Measurements from ENCODE around the gene PFKFB3. TPM values are rescaled to one million over a fixed set of nuclear protein-coding genes. Genes with fewer than 3 reads are reported as not detected.

PFKFB3 gene
- total and polyA plus RNA-seq, 9 of the 15 experiments (the other 6 are each of a cell fraction or from before 2014, with no cell fraction given), result 0.46 to 21.6 (median 7.8) TPM

- peak overlapping the region; percentile 52; the same call in 1 of the 2 replicates for H3K4me2 ChIP-seq (ENCODE audit: insufficient read depth, low read length)
- in situ Hi-C loops (cut with MboI) (loop anchor here (5.0 kb wide), 1 partner anchor 191 kb away; no protein-coding TSS in a partner anchor), intact Hi-C loops (cut with micrococcal nuclease) (no loop called here)
- H3K79me2 ChIP-seq (ENCODE audit: control insufficient read depth, insufficient read depth, low read length), result peaks cover 9% of the 10 kb centered on the region
- H3K27me3 ChIP-seq (ENCODE audit: control insufficient read depth in 2 of 2, insufficient read depth in 2 of 2, low read length in 2 of 2), result no peaks in the 10 kb centered on the region
- no TSS peak for BruUV-seq (replicated peaks)
- H3K4me3 ChIP-seq, result 0 out of 2 replicates have a peak overlapping the region, but pooled peaks have one; percentile 9
- 0 out of 4 replicates have a peak overlapping the region, but pooled peaks of 1 of the 2 experiments have one; percentile 0 for H3K9ac ChIP-seq (ENCODE audit: insufficient read depth in 1 of 2, low read depth in 2 of 2, low read length in 2 of 2)
- H2AFZ ChIP-seq (ENCODE audit: low read depth, low read length), result no peak overlapping the region; the same call in 1 of the 2 replicates
- H3K9me1 ChIP-seq (ENCODE audit: control insufficient read depth, insufficient read depth, low read length), result no peaks in the 10 kb centered on the region
- ATAC-seq, result no peak
- peak in 3 of 4 experiments; percentile 28 to 31 (median 30) for DNase-seq (ENCODE audit: extremely low read depth in 1 of 4, low spot score in 3 of 4)
- POLR2A ChIA-PET, result no interaction called here
- CTCF ChIA-PET (ENCODE audit: low intra/inter-chr PET ratio), result no interaction called here
- H3K27ac ChIP-seq (ENCODE audit: extremely low read depth, low read depth, low read length), result no peak overlapping the region
- H3K36me3 ChIP-seq (ENCODE audit: control insufficient read depth, insufficient read depth, low read length), result no peaks in the 10 kb centered on the region
- peak; percentile 63 for FAIRE-seq
- peaks cover 19% of the 10 kb centered on the region for H4K20me1 ChIP-seq (replicated peaks; ENCODE audit: control insufficient read depth, insufficient read depth, low read length)
- WGBS (ENCODE audit: insufficient coverage, low coverage, missing lambda C conversion rate), result 44% methylated on average over 37 of the region's 59 CpGs
- peaks cover 8 to 40% of the 10 kb centered on the region in 2 experiments for H3K4me1 ChIP-seq (replicated peaks in 1 of 2; ENCODE audit: control insufficient read depth in 2 of 2, insufficient read depth in 2 of 2, low read length in 2 of 2)
- no peaks in the 10 kb centered on the region for H3K9me3 ChIP-seq (replicated peaks; ENCODE audit: control insufficient read depth, insufficient read depth, low read depth, low read length)
- TF ChIP-seq PKNOX1 (IDR thresholded peaks at IDR 0.05) (peak; percentile 68), CBX2 (IDR thresholded peaks at IDR 0.05; ENCODE audit: insufficient read depth, low read length, poor library complexity, severe bottlenecking) (no peak), ELK1 (CRISPR knock-in tag; IDR thresholded peaks at IDR 0.05) (no peak), PBX2 (CRISPR knock-in tag; IDR thresholded peaks at IDR 0.05; ENCODE audit: low read depth) (no peak), PBX2 (tag; conservative IDR thresholded peaks at IDR 0.05; ENCODE audit: low read depth) (peak; percentile 72), ZNF695 (CRISPR knock-in tag; IDR thresholded peaks at IDR 0.05) (no peak), LCOR (CRISPR knock-in tag; IDR thresholded peaks at IDR 0.05) (no peak), KDM2B (CRISPR knock-in tag; IDR thresholded peaks at IDR 0.05) (no peak), RNF2 (IDR thresholded peaks at IDR 0.05) (no peak), HNRNPL (IDR thresholded peaks at IDR 0.05; ENCODE audit: low read depth, low read length) (no peak), NFIX (CRISPR knock-in tag; IDR thresholded peaks at IDR 0.05; ENCODE audit: low read depth) (no peak)
These were observed 1.8 kb upstream of the PFKFB3 start for GRCh38 chr10:6200734-6201515.
